SK-N-SH treated with all-trans-retinoic acid at 6 μM for 48 hours (cell line): ENCODE data around the gene CABYR.

Experiments
- ATAC-seq: fragments of 200-7000 bp; cut with Tn5 transposase; 3 replicates; pipeline ENCODE4 v1.9.1; 2020; ENCODE audit warnings: mild to moderate bottlenecking, moderate library complexity
- ARNTL ChIP-seq: fragments of 450-650 bp; formaldehyde crosslinking; IDR thresholded peaks from 2 replicates; pipeline ENCODE4 v1.5.0; 2020; ENCODE audit warnings: low read depth, mild to moderate bottlenecking, moderate library complexity, borderline replicate concordance
- BACH2 ChIP-seq: fragments of 250-450 bp; sonication (Bioruptor Pico); IDR thresholded peaks from 2 replicates; pipeline ENCODE4 v1.9.0; 2021; ENCODE audit warnings: mild to moderate bottlenecking, borderline replicate concordance
- ESRRG ChIP-seq: fragments of 250-450 bp; sonication (Bioruptor Pico); IDR thresholded peaks from 2 replicates; pipeline ENCODE4 v1.6.1; 2021; ENCODE audit warnings: mild to moderate bottlenecking
- GLIS3 ChIP-seq: fragments of 250-450 bp; sonication (Bioruptor Pico); IDR thresholded peaks from 2 replicates; pipeline ENCODE4 v1.5.0; 2020; ENCODE audit warnings: mild to moderate bottlenecking, moderate library complexity
- OSR1 ChIP-seq: fragments of 250-450 bp; sonication (Bioruptor Pico); IDR thresholded peaks from 2 replicates; pipeline ENCODE4 v1.8.0; 2022; ENCODE audit warnings: moderate library complexity, mild to moderate bottlenecking, inconsistent platforms
- PPARA ChIP-seq: fragments of 250-450 bp; sonication (Bioruptor Pico); IDR thresholded peaks from 2 replicates; pipeline ENCODE4 v1.5.0; 2020; ENCODE audit warnings: mild to moderate bottlenecking, borderline replicate concordance
- RARB ChIP-seq: fragments of 250-450 bp; sonication (Bioruptor Pico); IDR thresholded peaks from 2 replicates; pipeline ENCODE4 v1.8.0; 2021; ENCODE audit warnings: mild to moderate bottlenecking, moderate library complexity
- SNAI2 ChIP-seq: fragments of 250-450 bp; sonication (Bioruptor Pico); IDR thresholded peaks from 2 replicates; pipeline ENCODE4 v1.5.0; 2020; ENCODE audit warnings: mild to moderate bottlenecking, moderate library complexity
- TCF4 ChIP-seq: fragments of 250-450 bp; sonication (Bioruptor Pico); IDR thresholded peaks from 2 replicates; pipeline ENCODE4 v1.8.0; 2021; ENCODE audit warnings: mild to moderate bottlenecking, moderate library complexity, borderline replicate concordance
- ZC3H10 ChIP-seq: fragments of 250-450 bp; sonication (Bioruptor Pico); IDR thresholded peaks from 2 replicates; pipeline ENCODE4 v1.5.1; 2021; ENCODE audit warnings: mild to moderate bottlenecking, moderate library complexity
- ZNF565 ChIP-seq: fragments of 450-650 bp; formaldehyde crosslinking; conservative IDR thresholded peaks from 2 replicates; pipeline ENCODE4 v1.5.0; 2020; ENCODE audit warnings: low read depth, mild to moderate bottlenecking, moderate library complexity
- ZNF70 ChIP-seq: fragments of 450-650 bp; formaldehyde crosslinking; IDR thresholded peaks from 2 replicates; pipeline ENCODE4 v1.5.0; 2020; ENCODE audit warnings: mild to moderate bottlenecking, moderate library complexity
- ZNF8 ChIP-seq: fragments of 450-650 bp; formaldehyde crosslinking; IDR thresholded peaks from 2 replicates; pipeline ENCODE4 v1.5.0; 2020; ENCODE audit warnings: mild to moderate bottlenecking, moderate library complexity
- TF ChIP-seq, protein P1 (sequence below): fragments of 250-450 bp; sonication (Bioruptor Pico); IDR thresholded peaks from 2 replicates; pipeline ENCODE4 v1.5.1; 2020; ENCODE audit warnings: low read depth, mild to moderate bottlenecking, moderate library complexity
- TF ChIP-seq, protein P2 (sequence below): fragments of 250-450 bp; sonication (Bioruptor Pico); IDR thresholded peaks from 2 replicates; pipeline ENCODE4 v1.5.0; 2020; ENCODE audit warnings: mild to moderate bottlenecking, moderate library complexity
- TF ChIP-seq, protein P3 (sequence below): fragments of 250-450 bp; sonication (Bioruptor Pico); IDR thresholded peaks from 2 replicates; pipeline ENCODE4 v1.8.0; 2020; ENCODE audit warnings: mild to moderate bottlenecking, moderate library complexity, borderline replicate concordance
- TF ChIP-seq, protein P4 (sequence below): fragments of 250-450 bp; sonication (Bioruptor Pico); IDR thresholded peaks from 2 replicates; pipeline ENCODE4 v1.5.1; 2021; ENCODE audit warnings: mild to moderate bottlenecking, moderate library complexity
- TF ChIP-seq, protein P5 (sequence below): fragments of 250-450 bp; sonication (Bioruptor Pico); IDR thresholded peaks from 2 replicates; pipeline ENCODE4 v1.8.0; 2021; ENCODE audit warnings: low read depth, mild to moderate bottlenecking, moderate library complexity, borderline replicate concordance

CABYR gene

DNA sequence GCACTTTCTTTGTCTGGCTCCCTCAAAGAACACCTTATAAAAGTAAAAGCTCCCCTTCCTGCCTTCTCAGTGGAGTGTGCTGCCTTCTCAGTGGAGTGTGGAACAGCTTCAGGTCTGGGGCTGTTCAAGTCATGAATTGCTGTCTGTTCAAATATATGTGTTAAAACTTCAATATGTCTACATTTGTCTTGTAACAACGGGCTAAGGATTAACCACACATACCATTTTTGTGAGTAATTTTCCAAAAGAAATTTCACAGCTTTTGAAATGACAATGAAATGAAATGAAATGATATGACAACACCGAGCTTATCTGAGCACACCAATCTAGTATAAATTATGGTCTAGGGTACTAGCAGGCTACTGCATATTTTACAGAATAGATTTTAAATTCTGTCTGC lies 42.9 kb downstream of the CABYR start:
- peak; percentile 55 for ATAC-seq
- TF ChIP-seq, protein P1, sequence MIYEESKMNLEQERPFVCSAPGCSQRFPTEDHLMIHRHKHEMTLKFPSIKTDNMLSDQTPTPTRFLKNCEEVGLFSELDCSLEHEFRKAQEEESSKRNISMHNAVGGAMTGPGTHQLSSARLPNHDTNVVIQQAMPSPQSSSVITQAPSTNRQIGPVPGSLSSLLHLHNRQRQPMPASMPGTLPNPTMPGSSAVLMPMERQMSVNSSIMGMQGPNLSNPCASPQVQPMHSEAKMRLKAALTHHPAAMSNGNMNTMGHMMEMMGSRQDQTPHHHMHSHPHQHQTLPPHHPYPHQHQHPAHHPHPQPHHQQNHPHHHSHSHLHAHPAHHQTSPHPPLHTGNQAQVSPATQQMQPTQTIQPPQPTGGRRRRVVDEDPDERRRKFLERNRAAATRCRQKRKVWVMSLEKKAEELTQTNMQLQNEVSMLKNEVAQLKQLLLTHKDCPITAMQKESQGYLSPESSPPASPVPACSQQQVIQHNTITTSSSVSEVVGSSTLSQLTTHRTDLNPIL (CRISPR knock-in tag): no peak

DNA sequence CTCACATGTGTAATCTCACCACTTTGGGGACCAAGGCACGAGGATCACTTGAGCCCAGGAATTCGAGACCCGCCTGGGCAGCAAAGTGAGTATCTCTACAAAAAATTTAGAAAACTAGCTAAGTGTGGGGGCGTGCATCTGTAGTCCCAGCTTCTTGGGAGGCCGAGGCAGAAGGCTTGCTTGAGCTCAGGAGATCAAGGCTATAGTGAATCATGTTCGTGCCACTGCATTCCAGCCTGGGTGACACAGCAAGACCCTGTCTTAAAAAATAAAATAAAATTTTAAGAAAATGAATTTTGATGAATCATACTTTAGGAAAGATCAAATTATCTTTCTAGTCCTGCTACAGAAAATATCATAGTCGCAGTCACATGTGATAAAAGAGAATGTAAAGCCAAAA lies 46.9 kb downstream of the CABYR start:
- peak; percentile 21; the same call in 2 of the 3 replicates for ATAC-seq
- TF ChIP-seq, protein P2, sequence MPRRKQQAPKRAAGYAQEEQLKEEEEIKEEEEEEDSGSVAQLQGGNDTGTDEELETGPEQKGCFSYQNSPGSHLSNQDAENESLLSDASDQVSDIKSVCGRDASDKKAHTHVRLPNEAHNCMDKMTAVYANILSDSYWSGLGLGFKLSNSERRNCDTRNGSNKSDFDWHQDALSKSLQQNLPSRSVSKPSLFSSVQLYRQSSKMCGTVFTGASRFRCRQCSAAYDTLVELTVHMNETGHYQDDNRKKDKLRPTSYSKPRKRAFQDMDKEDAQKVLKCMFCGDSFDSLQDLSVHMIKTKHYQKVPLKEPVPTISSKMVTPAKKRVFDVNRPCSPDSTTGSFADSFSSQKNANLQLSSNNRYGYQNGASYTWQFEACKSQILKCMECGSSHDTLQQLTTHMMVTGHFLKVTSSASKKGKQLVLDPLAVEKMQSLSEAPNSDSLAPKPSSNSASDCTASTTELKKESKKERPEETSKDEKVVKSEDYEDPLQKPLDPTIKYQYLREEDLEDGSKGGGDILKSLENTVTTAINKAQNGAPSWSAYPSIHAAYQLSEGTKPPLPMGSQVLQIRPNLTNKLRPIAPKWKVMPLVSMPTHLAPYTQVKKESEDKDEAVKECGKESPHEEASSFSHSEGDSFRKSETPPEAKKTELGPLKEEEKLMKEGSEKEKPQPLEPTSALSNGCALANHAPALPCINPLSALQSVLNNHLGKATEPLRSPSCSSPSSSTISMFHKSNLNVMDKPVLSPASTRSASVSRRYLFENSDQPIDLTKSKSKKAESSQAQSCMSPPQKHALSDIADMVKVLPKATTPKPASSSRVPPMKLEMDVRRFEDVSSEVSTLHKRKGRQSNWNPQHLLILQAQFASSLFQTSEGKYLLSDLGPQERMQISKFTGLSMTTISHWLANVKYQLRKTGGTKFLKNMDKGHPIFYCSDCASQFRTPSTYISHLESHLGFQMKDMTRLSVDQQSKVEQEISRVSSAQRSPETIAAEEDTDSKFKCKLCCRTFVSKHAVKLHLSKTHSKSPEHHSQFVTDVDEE: no peak
- TF ChIP-seq GLIS3 (CRISPR knock-in tag): no peak
- TF ChIP-seq, protein P3, sequence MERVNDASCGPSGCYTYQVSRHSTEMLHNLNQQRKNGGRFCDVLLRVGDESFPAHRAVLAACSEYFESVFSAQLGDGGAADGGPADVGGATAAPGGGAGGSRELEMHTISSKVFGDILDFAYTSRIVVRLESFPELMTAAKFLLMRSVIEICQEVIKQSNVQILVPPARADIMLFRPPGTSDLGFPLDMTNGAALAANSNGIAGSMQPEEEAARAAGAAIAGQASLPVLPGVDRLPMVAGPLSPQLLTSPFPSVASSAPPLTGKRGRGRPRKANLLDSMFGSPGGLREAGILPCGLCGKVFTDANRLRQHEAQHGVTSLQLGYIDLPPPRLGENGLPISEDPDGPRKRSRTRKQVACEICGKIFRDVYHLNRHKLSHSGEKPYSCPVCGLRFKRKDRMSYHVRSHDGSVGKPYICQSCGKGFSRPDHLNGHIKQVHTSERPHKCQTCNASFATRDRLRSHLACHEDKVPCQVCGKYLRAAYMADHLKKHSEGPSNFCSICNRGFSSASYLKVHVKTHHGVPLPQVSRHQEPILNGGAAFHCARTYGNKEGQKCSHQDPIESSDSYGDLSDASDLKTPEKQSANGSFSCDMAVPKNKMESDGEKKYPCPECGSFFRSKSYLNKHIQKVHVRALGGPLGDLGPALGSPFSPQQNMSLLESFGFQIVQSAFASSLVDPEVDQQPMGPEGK: no peak
- TF ChIP-seq ARNTL (CRISPR knock-in tag): no peak
- no peak for TF ChIP-seq TCF4 (CRISPR knock-in tag)
- TF ChIP-seq BACH2 (CRISPR knock-in tag): no peak
- no peak for TF ChIP-seq RARB (CRISPR knock-in tag)
- no peak for TF ChIP-seq PPARA
- TF ChIP-seq, protein P4, sequence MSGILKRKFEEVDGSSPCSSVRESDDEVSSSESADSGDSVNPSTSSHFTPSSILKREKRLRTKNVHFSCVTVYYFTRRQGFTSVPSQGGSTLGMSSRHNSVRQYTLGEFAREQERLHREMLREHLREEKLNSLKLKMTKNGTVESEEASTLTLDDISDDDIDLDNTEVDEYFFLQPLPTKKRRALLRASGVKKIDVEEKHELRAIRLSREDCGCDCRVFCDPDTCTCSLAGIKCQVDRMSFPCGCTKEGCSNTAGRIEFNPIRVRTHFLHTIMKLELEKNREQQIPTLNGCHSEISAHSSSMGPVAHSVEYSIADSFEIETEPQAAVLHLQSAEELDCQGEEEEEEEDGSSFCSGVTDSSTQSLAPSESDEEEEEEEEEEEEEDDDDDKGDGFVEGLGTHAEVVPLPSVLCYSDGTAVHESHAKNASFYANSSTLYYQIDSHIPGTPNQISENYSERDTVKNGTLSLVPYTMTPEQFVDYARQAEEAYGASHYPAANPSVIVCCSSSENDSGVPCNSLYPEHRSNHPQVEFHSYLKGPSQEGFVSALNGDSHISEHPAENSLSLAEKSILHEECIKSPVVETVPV (CRISPR knock-in tag): no peak

DNA sequence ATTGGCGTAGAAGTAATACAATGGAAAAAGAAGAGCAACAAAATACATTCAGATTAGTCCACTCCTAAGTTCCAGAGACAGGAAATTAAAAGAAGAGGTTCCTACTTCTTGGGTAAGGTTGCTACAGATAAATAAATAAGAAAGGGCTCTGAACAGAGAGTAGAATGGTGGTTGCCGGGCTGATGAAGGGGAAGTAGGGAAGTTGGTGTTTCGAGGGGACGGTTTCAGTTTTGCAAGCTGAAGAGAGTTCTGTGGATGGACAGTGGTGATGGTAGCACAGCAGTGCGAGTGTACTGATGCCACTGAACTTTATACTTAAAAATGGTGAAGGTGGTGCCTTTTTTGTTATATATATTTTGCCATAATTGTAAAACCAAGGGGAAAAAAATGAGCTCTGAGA lies 48.2 kb downstream of the CABYR start:
- ATAC-seq: no peak
- TF ChIP-seq ZNF70 (CRISPR knock-in tag): no peak
- no peak for TF ChIP-seq PPARA
- TF ChIP-seq TCF4 (CRISPR knock-in tag): no peak
- TF ChIP-seq SNAI2 (CRISPR knock-in tag): no peak
- no peak for TF ChIP-seq OSR1 (CRISPR knock-in tag)
- TF ChIP-seq ZNF565 (CRISPR knock-in tag): no peak
- TF ChIP-seq, all 23 proteins: peak for 0

DNA sequence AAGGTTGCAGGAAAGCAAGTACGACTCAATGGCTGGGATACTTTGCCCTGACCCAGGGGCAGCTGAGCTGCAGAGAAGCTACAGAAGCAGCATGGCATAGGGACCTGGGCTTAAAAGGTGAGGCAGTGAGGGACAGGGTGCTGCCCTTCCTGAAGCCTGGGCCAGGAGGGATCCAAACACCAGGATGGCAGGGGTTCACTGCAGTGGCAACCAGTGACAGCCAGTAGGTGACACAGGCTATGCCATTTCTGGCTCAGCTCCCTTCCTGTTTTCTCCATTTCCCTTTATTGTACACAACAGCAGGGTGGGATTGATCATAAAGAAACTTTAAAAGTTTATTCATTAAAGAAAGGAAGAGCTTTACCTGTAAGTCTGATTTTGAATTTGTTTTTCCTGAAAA lies 48.8 kb downstream of the CABYR start:
- TF ChIP-seq ESRRG (CRISPR knock-in tag): no peak
- TF ChIP-seq, protein P4 (CRISPR knock-in tag): no peak
- no peak for TF ChIP-seq ZNF8 (CRISPR knock-in tag)
- no peak for TF ChIP-seq OSR1 (CRISPR knock-in tag)
- TF ChIP-seq, protein P1 (CRISPR knock-in tag): no peak
- TF ChIP-seq BACH2 (CRISPR knock-in tag): no peak
- TF ChIP-seq, protein P3: no peak
- TF ChIP-seq, protein P5, sequence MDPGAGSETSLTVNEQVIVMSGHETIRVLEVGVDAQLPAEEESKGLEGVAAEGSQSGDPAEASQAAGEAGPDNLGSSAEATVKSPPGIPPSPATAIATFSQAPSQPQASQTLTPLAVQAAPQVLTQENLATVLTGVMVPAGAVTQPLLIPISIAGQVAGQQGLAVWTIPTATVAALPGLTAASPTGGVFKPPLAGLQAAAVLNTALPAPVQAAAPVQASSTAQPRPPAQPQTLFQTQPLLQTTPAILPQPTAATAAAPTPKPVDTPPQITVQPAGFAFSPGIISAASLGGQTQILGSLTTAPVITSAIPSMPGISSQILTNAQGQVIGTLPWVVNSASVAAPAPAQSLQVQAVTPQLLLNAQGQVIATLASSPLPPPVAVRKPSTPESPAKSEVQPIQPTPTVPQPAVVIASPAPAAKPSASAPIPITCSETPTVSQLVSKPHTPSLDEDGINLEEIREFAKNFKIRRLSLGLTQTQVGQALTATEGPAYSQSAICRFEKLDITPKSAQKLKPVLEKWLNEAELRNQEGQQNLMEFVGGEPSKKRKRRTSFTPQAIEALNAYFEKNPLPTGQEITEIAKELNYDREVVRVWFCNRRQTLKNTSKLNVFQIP (CRISPR knock-in tag): no peak
- TF ChIP-seq ZC3H10 (CRISPR knock-in tag): no peak
- ATAC-seq: no peak
